CD4-positive, alpha-beta T cell treated with Interleukin-2 at 100 ng/mL for 4 hours (primary cell): ENCODE results near the gene TRMT44.

Experiments
- DNase-seq: peaks from one replicate; pipeline ENCODE4 v3.0.0-alpha.2; 2020; ENCODE audit warnings: low spot score

The TRMT44 gene

GRCh38 chr4:8514391-8514790 lies 73.8 kb downstream of the TRMT44 start:
- no peak for DNase-seq

- DNase-seq, result no peak
Observed at GRCh38 chr4:8515316-8516060, 74.9 kb downstream of the TRMT44 start.

- no peak for DNase-seq
Observed at GRCh38 chr4:8516061-8516573, 75.5 kb downstream of the TRMT44 start.

- no peak for DNase-seq
Observed at GRCh38 chr4:8516996-8517550, 76.5 kb downstream of the TRMT44 start.

- no peak for DNase-seq
Observed at GRCh38 chr4:8517946-8518345, 77.4 kb downstream of the TRMT44 start.

- no peak for DNase-seq
Observed at GRCh38 chr4:8522160-8523120, 81.9 kb downstream of the TRMT44 start.

GRCh38 chr4:8523175-8523574 lies 82.6 kb downstream of the TRMT44 start:
- DNase-seq, result no peak

GRCh38 chr4:8523766-8524165 lies 83.2 kb downstream of the TRMT44 start:
- no peak for DNase-seq

GRCh38 chr4:8524595-8525382 lies 84.2 kb downstream of the TRMT44 start:
- DNase-seq, result no peak

- DNase-seq, result no peak
Observed at GRCh38 chr4:8525383-8526120, 85.0 kb downstream of the TRMT44 start.
